GM12875 (cell line): Measurements from ENCODE around the gene ACBD5.
"Not testable (repeated sequence)": the region's sequence is repeated elsewhere in the genome, so short reads cannot be mapped to it uniquely, and the experiment has no call there.

Experiments
- H3K4me3 ChIP-seq: one replicate; pipeline ENCODE4 v1.5.1; 2011; ENCODE audit warnings: low read depth, low read length, control low read depth
- CTCF ChIP-seq: IDR thresholded peaks from 2 replicates; pipeline ENCODE4 v1.5.1; 2011; ENCODE audit warnings: low read depth, mild to moderate bottlenecking, control low read depth, inconsistent platforms, low read length, moderate library complexity, borderline replicate concordance; ENCODE audit not compliant: insufficient read depth

ACBD5 gene, protein sequence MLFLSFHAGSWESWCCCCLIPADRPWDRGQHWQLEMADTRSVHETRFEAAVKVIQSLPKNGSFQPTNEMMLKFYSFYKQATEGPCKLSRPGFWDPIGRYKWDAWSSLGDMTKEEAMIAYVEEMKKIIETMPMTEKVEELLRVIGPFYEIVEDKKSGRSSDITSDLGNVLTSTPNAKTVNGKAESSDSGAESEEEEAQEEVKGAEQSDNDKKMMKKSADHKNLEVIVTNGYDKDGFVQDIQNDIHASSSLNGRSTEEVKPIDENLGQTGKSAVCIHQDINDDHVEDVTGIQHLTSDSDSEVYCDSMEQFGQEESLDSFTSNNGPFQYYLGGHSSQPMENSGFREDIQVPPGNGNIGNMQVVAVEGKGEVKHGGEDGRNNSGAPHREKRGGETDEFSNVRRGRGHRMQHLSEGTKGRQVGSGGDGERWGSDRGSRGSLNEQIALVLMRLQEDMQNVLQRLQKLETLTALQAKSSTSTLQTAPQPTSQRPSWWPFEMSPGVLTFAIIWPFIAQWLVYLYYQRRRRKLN

GRCh38 chr10:27240212-27241009 lies at the start of gene ACBD5:
Gene ACBD5 (minus strand): TSS chr10:27240797. CDS start chr10:27240688, 109 bp downstream.
- peak within 1 kb of the TSS; percentile 54 for H3K4me3 ChIP-seq
- no peak for TF ChIP-seq CTCF

GRCh38 chr10:27285093-27285492 lies 44.5 kb upstream of the ACBD5 start:
- TF ChIP-seq CTCF, result peak; percentile 27; the same call in 1 of the 2 replicates
- H3K4me3 ChIP-seq, result no peak overlapping the region

GRCh38 chr10:27276581-27276980 lies 36.0 kb upstream of the ACBD5 start:
- TF ChIP-seq CTCF, result no peak

GRCh38 chr10:27266025-27266424 lies 25.4 kb upstream of the ACBD5 start:
- H3K4me3 ChIP-seq, result not testable (repeated sequence)

More at GRCh38 chr10:27276581-27276980, 36.0 kb upstream of the ACBD5 start:
- H3K4me3 ChIP-seq, result no peak overlapping the region

DNA sequence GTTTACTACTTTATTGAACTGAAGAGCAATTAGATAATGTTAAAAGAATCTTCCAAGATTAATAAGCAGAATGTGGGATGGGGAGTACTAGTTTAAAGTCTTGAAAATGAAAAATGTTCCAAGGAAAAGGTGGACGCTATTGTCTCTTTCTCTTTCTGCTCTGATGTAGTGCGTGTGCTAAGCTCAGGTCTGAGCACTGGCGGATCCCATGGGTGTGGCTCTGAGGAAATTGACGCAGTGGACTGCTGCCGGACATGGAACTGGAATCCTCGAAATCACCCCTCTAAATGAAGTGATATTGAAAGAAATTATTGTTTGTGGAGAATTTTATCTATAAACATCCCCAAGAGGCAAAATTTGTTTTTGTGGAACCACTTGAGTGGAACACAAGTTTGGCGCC lies 22.2 kb upstream of the ACBD5 start:
- not testable (repeated sequence) for H3K4me3 ChIP-seq

GRCh38 chr10:27258838-27259812 lies 18.5 kb upstream of the ACBD5 start:
- no peak for TF ChIP-seq CTCF
- H3K4me3 ChIP-seq, result peak overlapping the region; percentile 44

- no peak for TF ChIP-seq CTCF
- peak overlapping the region; percentile 44 for H3K4me3 ChIP-seq
Observed at GRCh38 chr10:27258492-27258837, 17.9 kb upstream of the ACBD5 start.
